HCT116 (cell line): ENCODE data around the gene TRMT2A. TPM values are rescaled to one million over a fixed set of nuclear protein-coding genes. Genes with fewer than 3 reads are reported as not detected.

Experiments
- ATAC-seq: fragments of 200-7000 bp; cut with Tn5 transposase; 2 replicates; pipeline ENCODE4 v1.9.1; 2020; ENCODE audit warnings: mild to moderate bottlenecking, moderate library complexity
- BruUV-seq: library from RNA; stranded (reverse); fragments of 400-500 nt; replicated peaks from 2 replicates; lab custom pipeline; 2021; lab: Mats Ljungman, UMichigan
- CTCF ChIA-PET: fragments of 300-600 bp; sonication (Branson Sonifier 250); formaldehyde crosslinking; loops from one replicate; lab custom pipeline; 2021; ENCODE audit warnings: antibody characterized with exemption; lab: Charles Lee
- POLR2A ChIA-PET: fragments of 300-600, 350-600 bp; sonication (Branson Sonifier 250); formaldehyde crosslinking; loops from one replicate; lab custom pipeline; 2021; ENCODE audit warnings: antibody characterized with exemption; lab: Charles Lee
- RAD21 ChIA-PET, 2 experiments: fragments of 300-600 bp; sonication (Branson Sonifier 250); formaldehyde crosslinking; loops; one replicate each; lab custom pipeline; 2023; ENCODE audit warnings: low total read pairs in 2 of 2; ENCODE audit not compliant: uncharacterized antibody in 2 of 2, unreplicated experiment in 2 of 2, low non-redundant PET in 1 of 2; lab: Charles Lee
- DNase-seq: peaks from one replicate; pipeline ENCODE4 v3.0.0-alpha.2; 2010; ENCODE audit warnings: low read depth, low spot score
- H2AFZ ChIP-seq: fragments of 200-600 bp; shearing (Covaris generic), sonication (generic); 2 replicates; pipeline ENCODE4 v1.6.1; 2017; ENCODE audit warnings: low read depth, mixed run types, mixed read lengths, antibody characterized with exemption, low read length; ENCODE audit not compliant: poor library complexity, severe bottlenecking
- H3K27ac ChIP-seq: 2 replicates; pipeline ENCODE4 v1.5.1; 2012; ENCODE audit warnings: low read depth, low read length
- H3K27me3 ChIP-seq: fragments of 200-600 bp; sonication (generic); 2 replicates; pipeline ENCODE4 v1.6.1; 2016; ENCODE audit warnings: mixed run types, low read length, mixed read lengths; ENCODE audit not compliant: insufficient read depth
- H3K36me3 ChIP-seq, 2 experiments: fragments of 200-500 bp in 1 of 2; fragments of 200-600 bp in 1 of 2; sonication (Bioruptor generic) in 1 of 2; sonication (generic) in 1 of 2; 2 replicates each; pipeline versions ENCODE4 v1.5.1 to v1.6.1; 2014 to 2016; ENCODE audit warnings: low read length in 2 of 2, inconsistent platforms in 1 of 2, mixed read lengths in 1 of 2, mixed run types in 1 of 2; ENCODE audit not compliant: insufficient read depth in 2 of 2, control insufficient read depth in 1 of 2
- H3K4me1 ChIP-seq, 2 experiments: fragments of 200-600 bp in 1 of 2; sonication (generic) in 1 of 2; 2 replicates each; pipeline versions ENCODE4 v1.5.1 to v1.6.1; 2012 to 2017; ENCODE audit warnings: low read length in 2 of 2, inconsistent platforms in 1 of 2, mild to moderate bottlenecking in 1 of 2, mixed read lengths in 1 of 2, mixed run types in 1 of 2, moderate library complexity in 1 of 2; ENCODE audit not compliant: insufficient read depth in 2 of 2, control insufficient read depth in 1 of 2
- H3K4me2 ChIP-seq: fragments of 200-600 bp; sonication (generic); 2 replicates; pipeline ENCODE4 v1.6.1; 2017; ENCODE audit warnings: mixed run types, low read length, mixed read lengths
- H3K4me3 ChIP-seq, 2 experiments: fragments of 200-600 bp in 1 of 2; sonication (generic) in 1 of 2; replicated peaks in 1 of 2; 2 replicates each; pipeline ENCODE4 v1.5.1; 2011 to 2016; ENCODE audit warnings: low read length in 2 of 2, control low read depth in 1 of 2, low read depth in 1 of 2, mild to moderate bottlenecking in 1 of 2, mixed read lengths in 1 of 2, mixed run types in 1 of 2
- H3K79me2 ChIP-seq: fragments of 200-600 bp; sonication (generic); 2 replicates; pipeline ENCODE4 v1.6.1; 2017; ENCODE audit warnings: mild to moderate bottlenecking, mixed run types, low read length, moderate library complexity, mixed read lengths; ENCODE audit not compliant: insufficient read depth
- H3K9ac ChIP-seq: fragments of 200-600 bp; sonication (generic); 2 replicates; pipeline ENCODE4 v1.6.1; 2016; ENCODE audit warnings: low read length, mixed read lengths
- H3K9me2 ChIP-seq: fragments of 200-600 bp; sonication (generic), shearing (Covaris generic); 2 replicates; pipeline ENCODE4 v1.6.1; 2017; ENCODE audit warnings: mixed run types, mild to moderate bottlenecking, moderate library complexity; ENCODE audit not compliant: insufficient read depth
- H3K9me3 ChIP-seq, 2 experiments: fragments of 200-500 bp in 1 of 2; fragments of 200-600 bp in 1 of 2; sonication (Bioruptor generic) in 1 of 2; sonication (generic) in 1 of 2; 2 replicates each; pipeline ENCODE4 v1.6.1; 2014 to 2017; ENCODE audit warnings: low read length in 2 of 2, mixed read lengths in 2 of 2, inconsistent platforms in 1 of 2, low read depth in 1 of 2, mild to moderate bottlenecking in 1 of 2, mixed run types in 1 of 2, moderate library complexity in 1 of 2; ENCODE audit not compliant: control insufficient read depth in 1 of 2, insufficient read depth in 1 of 2
- H4K20me1 ChIP-seq: fragments of 200-600 bp; sonication (generic), shearing (Covaris generic); 2 replicates; pipeline ENCODE4 v1.6.1; 2017; ENCODE audit warnings: mixed run types, mild to moderate bottlenecking, moderate library complexity; ENCODE audit not compliant: insufficient read depth
- CTCF ChIP-seq, 3 experiments: fragments of 200-600 bp in 1 of 3; sonication (generic) in 1 of 3; IDR thresholded peaks in 2 of 3; conservative IDR thresholded peaks in 1 of 3; 2 replicates each; pipeline ENCODE4 v1.5.1; 2012 to 2017; ENCODE audit warnings: low read depth in 2 of 3, low read length in 2 of 3, antibody characterized with exemption in 1 of 3, borderline replicate concordance in 1 of 3, control low read depth in 1 of 3, mild to moderate bottlenecking in 1 of 3, mixed read lengths in 1 of 3, mixed run types in 1 of 3, moderate library complexity in 1 of 3; ENCODE audit not compliant: insufficient read depth in 1 of 3
- SIN3A ChIP-seq: IDR thresholded peaks from 2 replicates; pipeline ENCODE4 v1.6.1; 2012; ENCODE audit warnings: low read depth
- SP1 ChIP-seq: IDR thresholded peaks from 2 replicates; pipeline ENCODE4 v1.6.1; 2012; ENCODE audit warnings: low read depth
- ZBTB33 ChIP-seq: IDR thresholded peaks from 2 replicates; pipeline ENCODE4 v1.6.1; 2011; ENCODE audit warnings: mild to moderate bottlenecking, low read length, moderate library complexity; ENCODE audit not compliant: insufficient replicate concordance; ENCODE audit errors: extremely low read depth
- ZFX ChIP-seq: fragments of 450-650 bp; IDR thresholded peaks from 2 replicates; pipeline ENCODE4 v1.6.1; 2017
- intact Hi-C: fragments of 100-400 bp; cut with micrococcal nuclease; formaldehyde crosslinking; loops from 2 replicates; pipeline ENCODE4 v1.10.0; 2022
- total RNA-seq: library from RNA; stranded (reverse); gene quantifications from one replicate; pipeline ENCODE4 v1.2.1, GENCODE V29; 2021; ENCODE audit not compliant: unreplicated experiment

TRMT2A gene
- total RNA-seq, 1 experiment from 2014 or later: 67.3 TPM

- no peak for DNase-seq
- Histone ChIP-seq H3K9me3 (no peaks in the 10 kb centered on the region), H3K9me2 (no peaks in the 10 kb centered on the region), H3K27me3 (no peaks in the 10 kb centered on the region), H3K27ac (peak overlapping the region; percentile 34), H3K36me3 (peaks cover 24 to 69% of the 10 kb centered on the region in 2 experiments; a peak in 3 of 4 replicates), H3K79me2 (peaks cover 25% of the 10 kb centered on the region), H3K9ac (no peak overlapping the region; the same call in 1 of the 2 replicates), H3K4me2 (no peak overlapping the region), H2AFZ (no peak overlapping the region), H3K4me3 (no peak overlapping the region), H4K20me1 (no peaks in the 10 kb centered on the region), H3K4me1 (peaks cover under 1 to 5% of the 10 kb centered on the region in 2 experiments; a peak in 3 of 4 replicates)
- TSS peak; percentile 35 for BruUV-seq
- RAD21 ChIA-PET: no interaction called here
- intact Hi-C loops: loop anchor here (10.0 kb wide), 1 partner anchor 146 kb away; no protein-coding TSS in a partner anchor
- no peak for TF ChIP-seq ZBTB33
- TF ChIP-seq CTCF (IDR thresholded peaks at IDR 0.05 in 2 of 3, conservative IDR thresholded peaks at IDR 0.05 in 1 of 3; ENCODE audit: borderline replicate concordance in 1 of 3, insufficient read depth in 1 of 3, low read depth in 2 of 3, low read length in 2 of 3): no peak
- no peak for TF ChIP-seq SP1
- TF ChIP-seq ZFX: no peak
- TF ChIP-seq SIN3A: no peak
- no peak for ATAC-seq
- POLR2A ChIA-PET: no interaction called here
- CTCF ChIA-PET: no interaction called here
Measured at GRCh38 chr22:20110359-20110985, 6.6 kb downstream of the TRMT2A start.
